ENCODE results near the gene LSM7.

DNA sequence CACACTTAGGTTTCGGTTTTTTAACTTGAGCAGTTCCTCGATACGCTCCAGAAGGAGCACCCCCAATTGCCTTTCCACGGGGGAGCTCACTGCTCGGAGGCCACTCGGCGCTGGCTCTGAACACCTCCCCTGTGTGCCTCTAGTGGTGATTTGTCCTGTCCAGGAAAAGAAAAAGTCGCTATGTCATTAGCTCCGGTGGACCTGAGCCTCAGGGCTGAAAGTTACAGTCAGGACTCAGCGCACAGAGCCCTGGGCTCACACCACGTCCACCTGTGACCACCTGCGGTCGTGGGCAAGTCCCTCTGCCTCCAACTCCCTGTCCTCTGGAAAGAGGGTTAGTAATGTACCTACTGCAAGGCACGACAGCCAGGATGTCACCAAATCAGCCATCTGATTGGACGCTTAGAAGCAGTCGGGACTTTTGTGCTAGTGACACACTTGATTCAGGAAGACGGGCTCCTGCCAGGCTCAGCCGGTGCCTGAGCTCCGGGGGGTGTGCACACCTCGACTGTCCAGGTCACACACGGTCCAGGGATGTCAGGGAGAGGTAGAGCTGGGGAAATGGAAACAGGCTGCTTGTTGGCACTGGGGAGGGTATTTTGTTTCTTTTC, 27.8 kb upstream of the LSM7 start:
- no peak for TF ChIP-seq CTCF (IDR thresholded peaks at IDR 0.05)
- TF ChIP-seq POLR2A (IDR thresholded peaks at IDR 0.05), result no peak
